ENCODE measurements around the gene LAMB3. TPM values are rescaled to one million over a fixed set of nuclear protein-coding genes. Genes with fewer than 3 reads are reported as not detected.
"Not testable (repeated sequence)": the region's sequence is repeated elsewhere in the genome, so short reads cannot be mapped to it uniquely, and the experiment has no call there.

Gene LAMB3
- under 1 TPM; 0.83 to 0.96 TPM for total RNA-seq

- POLR2A ChIA-PET: no interaction called here
- peak within 1 kb of the TSS; percentile 80 for H3K27ac Mint-ChIP-seq
- ATAC-seq (ENCODE audit: low read depth): no peak
- no peak within 1 kb of the TSS for H3K4me3 Mint-ChIP-seq
- H3K9me3 Mint-ChIP-seq: no peaks in the 10 kb centered on the region
- no peak for DNase-seq
- H3K27me3 Mint-ChIP-seq: no peaks in the 10 kb centered on the region
- H3K36me3 Mint-ChIP-seq: no peaks in the 10 kb centered on the region
- peaks cover 18% of the 10 kb centered on the region for H3K4me1 Mint-ChIP-seq
Measured at GRCh38 chr1:209652121-209652735, at the start of gene LAMB3. Gene LAMB3, minus strand, starts transcription at chr1:209652425. Its CDS starts 1,481 bp downstream, at chr1:209650944.

DNA sequence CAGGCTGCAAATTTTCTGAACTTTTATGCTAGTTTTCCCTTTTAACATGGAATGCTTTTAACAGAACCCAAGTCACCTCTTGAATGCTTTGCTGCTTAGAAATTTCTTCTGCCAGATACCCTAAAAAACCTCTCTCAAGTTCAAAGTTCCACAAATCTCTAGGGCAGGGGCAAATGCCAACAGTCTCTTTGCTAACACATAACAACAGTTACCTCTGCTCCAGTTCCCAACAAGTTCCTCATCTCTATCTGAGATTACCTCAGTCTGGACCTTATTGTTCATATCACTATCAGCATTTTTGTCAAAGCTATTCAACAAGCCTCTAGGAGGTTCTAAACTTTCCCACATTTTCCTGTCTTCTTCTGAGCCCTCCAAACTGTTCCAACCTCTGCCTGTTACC, 48.5 kb upstream of the LAMB3 start:
- POLR2A ChIA-PET: not testable (repeated sequence)

GRCh38 chr1:209697126-209697525, 44.9 kb upstream of the LAMB3 start:
- H3K36me3 Mint-ChIP-seq: peaks cover 8% of the 10 kb centered on the region
- POLR2A ChIA-PET: no interaction called here
- DNase-seq: no peak
- H3K27me3 Mint-ChIP-seq: no peaks in the 10 kb centered on the region
- H3K4me1 Mint-ChIP-seq: peaks cover 26% of the 10 kb centered on the region
- no peak overlapping the region for H3K27ac Mint-ChIP-seq
- H3K4me3 Mint-ChIP-seq: no peak overlapping the region
- H3K9me3 Mint-ChIP-seq: peaks cover 2% of the 10 kb centered on the region
- ATAC-seq (ENCODE audit: low read depth): no peak

More for the DNA sequence above, 48.5 kb upstream of the LAMB3 start:
- H3K4me3 Mint-ChIP-seq; H3K36me3 Mint-ChIP-seq; ATAC-seq (ENCODE audit: low read depth); H3K9me3 Mint-ChIP-seq; DNase-seq; H3K27me3 Mint-ChIP-seq; H3K27ac Mint-ChIP-seq: not testable (repeated sequence)
- H3K4me1 Mint-ChIP-seq: peaks cover 14% of the 10 kb centered on the region

DNA sequence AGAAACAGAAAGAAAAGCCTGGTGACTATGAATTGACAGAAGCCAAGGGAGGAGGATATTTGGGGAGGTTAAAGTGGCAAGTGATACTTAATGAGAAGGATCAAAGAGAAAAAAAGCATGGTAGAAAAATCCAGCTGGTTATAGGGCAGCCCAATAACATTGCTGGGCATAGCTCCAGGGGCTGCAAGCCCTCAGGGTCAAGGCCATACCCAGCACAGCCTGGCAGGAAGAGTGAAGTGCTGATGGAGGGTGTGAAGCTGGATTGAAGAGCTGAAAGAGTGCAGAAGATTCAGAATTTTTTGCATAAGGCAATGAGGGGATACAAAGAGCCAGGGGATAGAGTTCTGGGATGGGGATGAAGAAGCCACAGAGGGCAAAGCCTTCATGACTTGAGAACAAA, 44.4 kb upstream of the LAMB3 start:
- Mint-ChIP-seq H3K9me3 (peaks cover 2% of the 10 kb centered on the region), H3K4me3 (no peak overlapping the region), H3K27me3 (no peaks in the 10 kb centered on the region), H3K36me3 (peaks cover 6% of the 10 kb centered on the region), H3K4me1 (peaks cover 26% of the 10 kb centered on the region), H3K27ac (peak overlapping the region; percentile 40)
- ATAC-seq (ENCODE audit: low read depth) (no peak), DNase-seq (no peak)
- POLR2A ChIA-PET: no interaction called here

DNA sequence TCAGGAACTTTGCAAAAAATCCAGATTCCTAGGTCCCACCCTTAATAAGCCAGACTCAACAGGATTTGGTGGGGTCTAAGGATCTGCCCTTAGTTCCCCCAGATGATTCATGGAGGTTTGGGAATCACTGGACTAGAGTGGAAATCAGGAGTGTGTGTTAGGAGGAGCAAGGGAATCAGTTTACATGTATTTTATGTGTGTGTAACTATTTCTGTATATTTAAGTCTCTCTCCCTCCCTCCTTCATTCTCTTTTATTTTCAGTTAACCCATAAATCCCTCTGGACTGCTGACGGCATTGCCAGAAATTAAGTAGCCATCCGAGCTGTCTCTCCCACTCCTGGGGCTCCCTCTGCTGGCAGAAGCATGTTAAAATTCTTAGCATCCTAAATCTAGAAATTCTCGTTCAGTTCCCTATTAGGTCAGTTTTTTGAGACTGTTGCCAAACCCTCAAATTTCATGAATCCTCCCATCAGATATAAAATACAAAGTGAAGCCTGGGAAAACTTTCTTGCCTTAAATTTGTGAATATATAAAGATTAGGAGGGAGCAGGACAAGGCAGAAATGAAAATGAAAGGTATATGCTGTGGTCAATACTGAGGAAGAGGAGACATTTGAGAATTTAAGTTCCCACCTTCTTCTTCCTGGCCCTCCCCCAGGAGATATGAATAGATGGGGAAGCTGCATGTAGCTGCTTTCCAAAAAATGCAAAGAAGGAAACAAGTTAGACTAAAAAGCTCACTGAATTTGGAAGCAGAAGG, 40.7 kb upstream of the LAMB3 start:
- Mint-ChIP-seq H3K9me3 (no peaks in the 10 kb centered on the region), H3K27ac (peak overlapping the region; percentile 4), H3K27me3 (peaks cover 3% of the 10 kb centered on the region), H3K4me1 (peaks cover 27% of the 10 kb centered on the region), H3K4me3 (peak overlapping the region; percentile 62), H3K36me3 (peaks cover 2% of the 10 kb centered on the region)
- ATAC-seq (ENCODE audit: low read depth) (no peak), DNase-seq (peak; percentile 65)
- POLR2A ChIA-PET: interaction anchor here (2.0 kb wide), 1 partner anchor 64 kb away, joined by 4 read pairs; no protein-coding TSS in a partner anchor

- peaks cover 1% of the 10 kb centered on the region for H3K36me3 Mint-ChIP-seq
- no peak overlapping the region for H3K4me3 Mint-ChIP-seq
- peaks cover 28% of the 10 kb centered on the region for H3K4me1 Mint-ChIP-seq
- DNase-seq (no peak), ATAC-seq (ENCODE audit: low read depth) (no peak)
- no peak overlapping the region for H3K27ac Mint-ChIP-seq
- POLR2A ChIA-PET: no interaction called here
- H3K27me3 Mint-ChIP-seq: peaks cover 3% of the 10 kb centered on the region
- no peaks in the 10 kb centered on the region for H3K9me3 Mint-ChIP-seq
Measured at GRCh38 chr1:209692296-209692695, 40.1 kb upstream of the LAMB3 start.

GRCh38 chr1:209691237-209691636, 39.0 kb upstream of the LAMB3 start:
- ATAC-seq (ENCODE audit: low read depth): no peak
- Mint-ChIP-seq H3K27me3 (peaks cover 3% of the 10 kb centered on the region), H3K4me1 (peaks cover 22% of the 10 kb centered on the region), H3K4me3 (no peak overlapping the region), H3K9me3 (no peaks in the 10 kb centered on the region), H3K36me3 (no peaks in the 10 kb centered on the region), H3K27ac (no peak overlapping the region)
- no peak for DNase-seq
- POLR2A ChIA-PET: no interaction called here

- H3K27me3 Mint-ChIP-seq: peaks cover 3% of the 10 kb centered on the region
- no peak overlapping the region for H3K4me3 Mint-ChIP-seq
- ATAC-seq (ENCODE audit: low read depth) (no peak), DNase-seq (no peak)
- POLR2A ChIA-PET: interaction anchor here (0.6 kb wide), 1 partner anchor 117 kb away, joined by 3 read pairs; no protein-coding TSS in a partner anchor
- H3K36me3 Mint-ChIP-seq: no peaks in the 10 kb centered on the region
- peaks cover 35% of the 10 kb centered on the region for H3K4me1 Mint-ChIP-seq
- no peaks in the 10 kb centered on the region for H3K9me3 Mint-ChIP-seq
- H3K27ac Mint-ChIP-seq: no peak overlapping the region
Measured at GRCh38 chr1:209689477-209689876, 37.3 kb upstream of the LAMB3 start.

DNA sequence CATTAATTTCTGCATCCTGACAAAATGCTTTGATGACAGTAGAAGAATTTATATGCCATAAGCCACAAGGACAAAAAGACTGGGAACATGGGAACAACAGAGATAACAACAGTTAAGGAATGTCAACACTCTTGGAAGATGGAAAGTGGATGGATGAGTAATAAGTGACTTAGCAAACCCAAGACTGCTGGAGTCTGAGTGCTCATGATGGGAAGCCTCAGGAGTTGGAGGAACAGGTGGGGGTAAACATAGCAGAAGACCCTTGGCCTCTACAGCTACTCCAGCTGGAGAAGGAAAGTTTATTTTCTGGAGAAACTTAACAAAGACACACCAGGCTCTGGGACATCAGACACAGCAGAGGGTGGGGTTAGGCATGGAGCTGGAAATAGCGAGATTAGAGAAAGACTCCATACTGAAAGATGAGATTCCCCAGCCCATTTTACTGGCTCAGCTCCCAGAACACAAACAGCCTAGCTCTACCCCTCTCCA, 36.6 kb upstream of the LAMB3 start:
- peaks cover 3% of the 10 kb centered on the region for H3K27me3 Mint-ChIP-seq
- H3K4me1 Mint-ChIP-seq: peaks cover 32% of the 10 kb centered on the region
- DNase-seq: no peak
- H3K36me3 Mint-ChIP-seq: no peaks in the 10 kb centered on the region
- ATAC-seq (ENCODE audit: low read depth): no peak
- H3K4me3 Mint-ChIP-seq: no peak overlapping the region
- H3K9me3 Mint-ChIP-seq: no peaks in the 10 kb centered on the region
- POLR2A ChIA-PET: no interaction called here
- no peak overlapping the region for H3K27ac Mint-ChIP-seq

DNA sequence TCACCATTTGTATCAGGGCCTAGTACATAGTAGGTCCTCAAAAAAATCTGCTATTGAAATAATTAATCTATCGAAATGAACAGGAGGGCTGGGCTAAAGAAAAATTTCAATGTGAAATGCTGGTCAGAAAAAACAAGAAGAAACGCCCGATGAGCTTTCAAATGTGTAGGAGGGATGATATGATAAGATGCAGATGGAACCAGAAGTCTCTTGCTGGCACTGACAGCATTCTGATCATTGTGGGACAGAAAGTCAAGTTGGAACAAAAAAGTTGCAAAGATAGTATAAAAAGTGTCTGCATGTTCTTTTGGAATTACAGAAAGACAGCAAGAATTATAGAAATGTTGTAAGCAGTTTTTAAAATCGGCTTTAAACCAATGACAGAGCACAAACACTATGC, 34.1 kb upstream of the LAMB3 start:
- Mint-ChIP-seq H3K27me3 (peaks cover 19% of the 10 kb centered on the region), H3K27ac (no peak overlapping the region), H3K36me3 (no peaks in the 10 kb centered on the region), H3K4me3 (no peak overlapping the region), H3K4me1 (peaks cover 22% of the 10 kb centered on the region), H3K9me3 (no peaks in the 10 kb centered on the region)
- POLR2A ChIA-PET: interaction anchor here (0.9 to 1.4 kb wide), 4 partner anchors 10 to 100 kb away, joined by 3 to 6 read pairs (median 4); partner anchors contain the start of gene G0S2
- DNase-seq (no peak), ATAC-seq (ENCODE audit: low read depth) (no peak)

DNA sequence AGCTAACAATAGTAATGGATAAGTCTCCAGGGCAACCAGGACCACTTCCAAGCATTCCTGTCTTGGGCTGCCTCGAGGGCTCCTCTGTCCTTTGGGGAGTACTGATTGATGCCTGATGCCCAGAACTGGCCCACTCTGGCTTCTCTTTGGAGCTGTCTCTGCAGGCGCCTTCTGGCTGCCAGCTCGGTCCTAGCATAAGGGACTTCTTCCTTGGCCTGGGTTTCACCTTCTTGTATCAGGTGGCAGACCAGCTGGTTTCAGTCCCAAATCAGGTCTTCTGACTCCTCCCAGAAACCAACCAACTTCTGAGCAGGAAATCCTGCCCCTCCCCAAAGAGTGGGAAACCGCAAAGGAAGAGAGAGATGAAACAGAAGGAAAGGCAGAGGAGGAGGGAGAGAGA, 33.6 kb upstream of the LAMB3 start:
- Mint-ChIP-seq H3K27me3 (peaks cover 19% of the 10 kb centered on the region), H3K9me3 (no peaks in the 10 kb centered on the region), H3K27ac (no peak overlapping the region), H3K36me3 (no peaks in the 10 kb centered on the region), H3K4me3 (peak overlapping the region; percentile 49), H3K4me1 (peaks cover 22% of the 10 kb centered on the region)
- DNase-seq (no peak), ATAC-seq (ENCODE audit: low read depth) (peak; percentile 70)
- POLR2A ChIA-PET: interaction anchor here (0.9 to 1.4 kb wide), 3 partner anchors 9 to 13 kb away, joined by 3 to 6 read pairs (median 4); partner anchors contain the start of gene G0S2

DNA sequence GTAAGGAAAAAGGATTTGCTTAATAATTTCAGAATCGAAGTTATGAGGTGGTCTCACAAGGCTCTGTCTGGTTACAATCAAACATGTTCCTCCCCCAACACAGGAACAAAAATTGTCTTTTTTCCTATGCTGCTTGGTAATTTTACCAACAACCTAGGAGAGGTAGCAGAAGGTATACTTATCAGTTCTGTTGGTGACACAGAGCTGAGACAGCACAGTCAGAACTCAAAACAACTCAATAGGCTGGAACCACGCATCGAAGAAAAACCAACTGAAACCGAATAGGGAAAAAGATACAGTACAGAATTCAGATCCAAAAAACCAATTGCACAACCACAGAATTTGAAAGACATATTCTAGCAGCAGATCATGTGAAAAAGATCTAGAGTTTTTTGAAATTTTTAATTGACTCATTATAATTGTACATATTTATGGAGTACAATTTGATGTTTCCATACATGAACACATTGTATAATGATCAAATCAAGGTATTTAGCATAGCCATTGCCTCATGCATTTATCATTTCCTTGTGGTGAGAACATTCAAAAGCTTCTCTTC, 26.8 kb upstream of the LAMB3 start:
- Mint-ChIP-seq H3K9me3 (no peaks in the 10 kb centered on the region), H3K36me3 (peaks cover 5% of the 10 kb centered on the region), H3K4me1 (peaks cover 16% of the 10 kb centered on the region), H3K4me3 (no peak overlapping the region), H3K27ac (no peak overlapping the region), H3K27me3 (peaks cover 68% of the 10 kb centered on the region)
- no peak for ATAC-seq (ENCODE audit: low read depth)
- no peak for DNase-seq
- POLR2A ChIA-PET: no interaction called here

- H3K27me3 Mint-ChIP-seq: peaks cover 52% of the 10 kb centered on the region
- no peaks in the 10 kb centered on the region for H3K9me3 Mint-ChIP-seq
- peak; percentile 42 for DNase-seq
- H3K4me3 Mint-ChIP-seq: peak overlapping the region; percentile 76
- H3K4me1 Mint-ChIP-seq: peaks cover 41% of the 10 kb centered on the region
- POLR2A ChIA-PET: interaction anchor here (0.8 to 1.6 kb wide), 3 partner anchors 10 to 68 kb away, joined by 3 to 4 read pairs (median 3); no protein-coding TSS in a partner anchor
- no peak for ATAC-seq (ENCODE audit: low read depth)
- no peak overlapping the region for H3K27ac Mint-ChIP-seq
- H3K36me3 Mint-ChIP-seq: peaks cover 5% of the 10 kb centered on the region
Measured at GRCh38 chr1:209675565-209676154, 23.4 kb upstream of the LAMB3 start.
